GM19043 (cell line): ENCODE data around the gene GPRC5B.

ENCODE experiments used
- ATAC-seq: cut with Tn5 transposase; IDR thresholded peaks from one replicate; pipeline ENCODE4 v1.9.1; 2021; ENCODE audit warnings: low read depth; ENCODE audit not compliant: unreplicated experiment

Gene GPRC5B

GRCh38 chr16:19898924-19899604, 14.4 kb upstream of the GPRC5B start:
- ATAC-seq = no peak

- ATAC-seq = no peak
Measured at GRCh38 chr16:19898166-19898565, 13.5 kb upstream of the GPRC5B start.

DNA sequence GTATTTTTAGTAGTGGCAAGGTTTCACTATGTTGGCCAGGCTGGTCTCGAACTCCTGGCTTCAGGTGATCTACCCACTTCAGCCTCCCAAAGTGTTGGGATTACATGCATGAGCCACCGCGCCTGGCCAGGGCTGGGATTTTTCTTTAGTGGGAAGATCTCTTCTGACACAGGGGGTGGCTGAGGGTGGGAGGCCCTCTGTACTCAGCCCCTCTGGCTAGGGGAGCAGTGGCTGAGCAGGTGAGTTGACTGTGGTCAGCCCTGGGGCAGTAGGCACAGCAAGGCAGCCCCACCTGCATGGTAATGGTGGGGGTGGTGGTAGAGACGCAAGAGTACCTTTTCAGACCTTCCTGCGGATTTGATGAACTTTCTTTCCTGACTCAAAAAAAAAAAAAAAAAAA, 12.3 kb upstream of the GPRC5B start:
- ATAC-seq = no peak

GRCh38 chr16:19894586-19894985, 9.9 kb upstream of the GPRC5B start:
- no peak for ATAC-seq

DNA sequence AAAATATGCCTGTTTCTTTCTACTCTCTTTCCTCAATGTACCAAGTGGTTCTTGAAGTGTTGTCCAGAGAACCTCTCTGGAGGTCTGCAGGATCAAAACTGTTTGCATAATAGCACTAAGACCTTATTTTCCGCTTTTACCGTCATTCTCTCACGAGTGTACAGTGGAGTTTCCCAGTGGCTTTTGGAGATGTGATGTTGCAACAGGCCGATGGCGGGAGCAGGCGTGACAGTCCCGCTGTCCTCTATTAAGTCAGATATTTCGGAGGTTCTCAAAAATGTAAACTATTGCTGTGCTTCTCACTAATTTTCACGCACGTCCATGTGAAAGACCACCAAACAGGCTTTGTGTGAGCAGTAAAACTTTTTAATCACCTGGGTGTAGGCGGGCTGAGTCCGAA, 8.3 kb upstream of the GPRC5B start:
- ATAC-seq = no peak

GRCh38 chr16:19890901-19891300, 6.3 kb upstream of the GPRC5B start:
- no peak for ATAC-seq

- ATAC-seq = no peak
Measured at GRCh38 chr16:19888834-19889233, 4.2 kb upstream of the GPRC5B start.

DNA sequence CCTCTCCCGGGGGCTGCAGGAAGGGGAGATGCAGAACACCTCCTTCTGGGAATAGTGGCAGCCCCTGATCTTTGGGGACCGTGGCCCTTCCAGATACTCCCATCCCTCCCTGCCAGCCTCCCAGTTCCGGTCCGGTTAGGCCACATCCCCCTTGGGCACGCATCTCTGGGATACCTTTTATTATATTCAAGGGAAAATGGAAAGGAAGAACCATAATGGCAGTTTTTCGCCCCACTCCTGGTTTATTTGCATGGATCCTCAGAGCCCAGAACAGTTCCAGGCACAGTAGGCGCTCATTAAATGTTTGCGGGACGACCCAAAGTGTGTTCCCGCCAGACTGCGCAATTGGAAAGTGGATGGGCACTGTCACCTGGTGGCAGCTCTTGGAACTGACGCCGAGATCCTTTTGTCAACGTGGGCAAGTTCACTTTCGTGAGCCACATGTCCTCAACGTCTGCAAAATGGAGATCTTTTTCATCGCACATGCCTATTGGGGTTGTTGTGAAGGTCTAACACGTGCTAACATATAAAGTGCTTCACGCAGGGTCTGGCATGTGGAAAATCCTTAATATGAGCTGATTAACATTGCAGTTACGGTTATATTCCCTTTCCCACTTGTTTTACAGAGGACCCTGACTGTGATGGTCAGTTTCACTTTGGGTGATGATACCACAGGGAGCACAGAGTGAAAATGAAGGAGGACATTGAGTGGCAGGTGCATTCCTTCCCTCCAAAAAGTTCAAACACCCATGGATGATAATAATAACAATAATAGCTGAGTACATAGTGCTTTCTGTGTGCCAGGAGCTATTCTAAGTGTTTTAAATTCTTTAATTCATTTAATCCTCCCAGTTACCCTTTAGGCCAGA, 1.7 kb upstream of the GPRC5B start:
- no peak for ATAC-seq

GRCh38 chr16:19885451-19886072, 914 bp upstream of the GPRC5B start:
- no peak for ATAC-seq

GRCh38 chr16:19883966-19884485, 622 bp downstream of the GPRC5B start:
- ATAC-seq = no peak

GRCh38 chr16:19883296-19883965, 1.2 kb downstream of the GPRC5B start:
- ATAC-seq = no peak

DNA sequence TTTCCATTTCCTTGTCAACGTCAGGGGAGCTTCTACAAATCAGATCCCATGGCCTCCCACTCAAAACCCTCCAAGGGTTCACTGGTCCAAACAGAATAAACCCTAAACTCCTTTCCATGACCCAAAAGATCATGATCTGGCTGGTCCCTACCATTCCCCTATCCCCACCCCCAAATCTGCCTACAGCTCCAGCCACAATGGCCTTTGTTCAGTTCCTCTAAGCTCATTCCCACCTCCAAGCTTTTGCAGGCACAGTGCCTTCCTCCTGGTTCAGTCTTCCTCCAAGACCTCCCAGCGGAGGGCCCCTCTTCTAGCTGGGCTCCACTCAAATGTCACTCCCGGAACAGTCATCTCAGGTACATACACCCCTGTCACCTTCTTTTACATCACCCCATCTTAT, 2.0 kb downstream of the GPRC5B start:
- no peak for ATAC-seq

DNA sequence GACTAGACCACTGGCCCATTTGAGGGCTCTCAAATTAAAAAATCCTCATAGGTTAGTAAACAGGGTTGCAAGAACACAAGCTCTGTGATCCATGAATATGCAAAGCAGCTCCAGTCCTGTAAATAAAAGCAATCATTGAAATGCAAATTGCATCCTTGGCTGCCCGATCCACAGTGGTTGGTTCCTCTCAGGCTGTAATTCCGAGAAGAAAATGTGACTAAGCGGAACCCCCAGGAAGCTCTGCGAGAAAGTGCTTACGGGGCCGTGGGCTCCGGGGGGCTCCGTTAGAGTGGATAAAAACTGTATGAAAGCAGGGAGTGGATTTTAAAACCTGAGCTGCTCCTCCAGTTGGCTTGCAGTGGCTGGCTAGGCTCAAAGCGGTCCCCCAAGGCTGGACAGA, 2.5 kb downstream of the GPRC5B start:
- no peak for ATAC-seq

DNA sequence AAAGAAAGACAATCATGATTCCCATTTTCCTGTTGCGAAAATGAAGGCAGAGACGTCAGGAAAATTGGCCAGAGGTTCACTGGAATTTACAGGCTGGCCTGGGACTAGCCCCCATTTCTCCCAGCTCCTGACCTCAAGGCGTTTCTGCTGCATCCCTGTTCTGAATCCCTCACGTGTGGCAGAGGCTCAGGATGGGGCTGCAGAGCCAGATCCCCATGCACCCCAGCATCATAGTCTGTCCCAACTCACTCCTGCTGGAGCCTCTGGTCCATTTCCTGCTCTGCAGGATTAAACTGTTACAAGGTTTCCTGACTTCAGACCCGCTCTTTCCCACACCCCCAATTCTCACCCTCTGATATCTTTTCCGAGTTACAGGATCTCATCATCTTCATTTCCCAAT, 2.9 kb downstream of the GPRC5B start:
- ATAC-seq = no peak

GRCh38 chr16:19881028-19881427, 3.6 kb downstream of the GPRC5B start:
- no peak for ATAC-seq

DNA sequence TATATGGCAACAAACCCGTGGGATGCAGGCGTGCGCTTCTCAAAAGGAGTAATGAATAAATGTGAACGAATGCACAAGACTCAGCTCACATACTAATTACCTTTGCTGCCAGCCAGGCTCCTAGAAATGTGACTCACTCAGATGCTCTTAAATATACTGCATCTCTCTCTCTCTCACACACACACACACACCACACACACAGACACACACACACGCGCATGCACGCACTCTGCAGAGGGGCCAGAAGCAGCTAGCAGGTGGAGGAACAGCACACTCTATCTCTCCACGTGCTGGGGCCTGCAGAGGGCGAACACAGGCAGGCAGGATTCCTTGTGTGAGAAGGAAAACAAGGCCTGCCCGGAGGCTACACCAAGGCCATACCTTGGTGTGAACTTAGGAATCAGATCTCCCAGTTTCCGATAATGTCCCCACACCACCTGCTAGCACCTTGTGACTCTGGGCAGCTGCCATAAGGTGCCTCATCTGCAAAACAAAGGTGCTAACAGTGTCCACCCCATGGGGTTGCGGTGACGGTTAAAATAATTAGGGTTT, 5.3 kb downstream of the GPRC5B start:
- no peak for ATAC-seq

DNA sequence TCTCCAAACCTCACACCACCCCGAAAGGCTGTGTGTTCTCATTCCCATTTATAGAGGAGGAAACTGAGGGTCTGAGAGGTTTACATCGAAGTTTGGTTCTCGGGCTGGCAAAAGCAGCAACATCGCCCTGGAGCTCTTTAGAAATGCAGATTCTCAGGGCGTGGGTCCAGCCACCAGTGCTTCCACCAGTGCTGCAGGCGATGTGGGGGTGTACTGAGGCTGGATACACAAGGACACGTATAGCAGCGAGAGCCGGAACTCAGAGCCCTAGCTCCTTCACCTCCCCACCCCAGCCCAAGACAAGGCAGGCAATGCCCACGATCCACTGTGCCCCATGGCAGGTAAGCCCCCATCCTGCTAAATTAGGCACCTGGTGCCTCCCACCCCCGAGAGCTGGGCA, 5.9 kb downstream of the GPRC5B start:
- no peak for ATAC-seq

- ATAC-seq = no peak
Measured at GRCh38 chr16:19876501-19877059, 8.1 kb downstream of the GPRC5B start.

- no peak for ATAC-seq
Measured at GRCh38 chr16:19875900-19876299, 8.7 kb downstream of the GPRC5B start.

DNA sequence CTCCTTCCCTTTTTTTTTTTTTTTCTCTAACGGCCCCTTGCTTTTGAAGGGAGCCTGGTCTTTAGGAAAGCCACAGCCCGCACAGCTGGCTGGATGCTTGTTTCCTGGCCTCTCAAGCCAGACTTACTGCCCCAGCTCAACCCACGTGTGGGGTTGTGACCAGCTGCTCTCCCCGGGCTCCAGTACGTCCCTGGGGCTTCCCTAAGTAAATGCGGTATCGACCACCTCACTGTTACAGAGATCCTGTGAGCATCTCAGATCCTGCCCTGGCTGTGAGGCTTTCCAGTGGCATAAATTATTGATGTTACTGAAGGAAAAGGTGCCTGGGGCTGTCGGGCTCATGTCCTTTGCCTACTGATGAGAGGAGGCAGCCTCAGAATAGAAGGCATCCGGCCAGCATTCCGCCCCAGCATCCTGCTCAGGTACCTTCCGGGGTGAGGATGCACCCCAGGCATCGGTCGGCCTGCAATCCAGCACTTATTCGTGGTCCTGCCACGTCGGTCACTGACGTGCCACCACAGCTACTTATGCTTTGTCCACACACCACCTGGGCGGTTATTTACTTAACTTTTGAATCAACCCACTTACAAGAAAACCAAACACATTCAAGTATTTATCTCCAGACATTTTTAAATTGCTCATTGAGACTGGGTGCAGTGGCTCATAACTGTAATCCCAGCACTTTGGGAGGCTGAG, 9.6 kb downstream of the GPRC5B start:
- ATAC-seq = no peak
